ENCODE measurements around the gene ENGASE. TPM values are rescaled to one million over a fixed set of nuclear protein-coding genes. Genes with fewer than 3 reads are reported as not detected.

Gene ENGASE, protein sequence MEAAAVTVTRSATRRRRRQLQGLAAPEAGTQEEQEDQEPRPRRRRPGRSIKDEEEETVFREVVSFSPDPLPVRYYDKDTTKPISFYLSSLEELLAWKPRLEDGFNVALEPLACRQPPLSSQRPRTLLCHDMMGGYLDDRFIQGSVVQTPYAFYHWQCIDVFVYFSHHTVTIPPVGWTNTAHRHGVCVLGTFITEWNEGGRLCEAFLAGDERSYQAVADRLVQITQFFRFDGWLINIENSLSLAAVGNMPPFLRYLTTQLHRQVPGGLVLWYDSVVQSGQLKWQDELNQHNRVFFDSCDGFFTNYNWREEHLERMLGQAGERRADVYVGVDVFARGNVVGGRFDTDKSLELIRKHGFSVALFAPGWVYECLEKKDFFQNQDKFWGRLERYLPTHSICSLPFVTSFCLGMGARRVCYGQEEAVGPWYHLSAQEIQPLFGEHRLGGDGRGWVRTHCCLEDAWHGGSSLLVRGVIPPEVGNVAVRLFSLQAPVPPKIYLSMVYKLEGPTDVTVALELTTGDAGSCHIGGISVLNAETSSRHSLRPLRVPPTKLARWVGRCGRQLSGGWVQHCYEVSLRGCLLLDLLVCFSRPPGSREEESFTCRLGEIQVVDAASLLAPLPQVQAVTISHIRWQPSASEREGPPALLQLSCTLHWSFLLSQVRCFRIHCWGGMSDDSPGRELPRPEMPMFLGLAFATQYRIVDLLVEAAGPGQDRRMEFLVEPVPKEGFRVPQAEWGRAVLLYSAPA
- total RNA-seq (ENCODE audit: low replicate concordance) = 11.7 and 29.4 TPM in 2 replicates

DNA sequence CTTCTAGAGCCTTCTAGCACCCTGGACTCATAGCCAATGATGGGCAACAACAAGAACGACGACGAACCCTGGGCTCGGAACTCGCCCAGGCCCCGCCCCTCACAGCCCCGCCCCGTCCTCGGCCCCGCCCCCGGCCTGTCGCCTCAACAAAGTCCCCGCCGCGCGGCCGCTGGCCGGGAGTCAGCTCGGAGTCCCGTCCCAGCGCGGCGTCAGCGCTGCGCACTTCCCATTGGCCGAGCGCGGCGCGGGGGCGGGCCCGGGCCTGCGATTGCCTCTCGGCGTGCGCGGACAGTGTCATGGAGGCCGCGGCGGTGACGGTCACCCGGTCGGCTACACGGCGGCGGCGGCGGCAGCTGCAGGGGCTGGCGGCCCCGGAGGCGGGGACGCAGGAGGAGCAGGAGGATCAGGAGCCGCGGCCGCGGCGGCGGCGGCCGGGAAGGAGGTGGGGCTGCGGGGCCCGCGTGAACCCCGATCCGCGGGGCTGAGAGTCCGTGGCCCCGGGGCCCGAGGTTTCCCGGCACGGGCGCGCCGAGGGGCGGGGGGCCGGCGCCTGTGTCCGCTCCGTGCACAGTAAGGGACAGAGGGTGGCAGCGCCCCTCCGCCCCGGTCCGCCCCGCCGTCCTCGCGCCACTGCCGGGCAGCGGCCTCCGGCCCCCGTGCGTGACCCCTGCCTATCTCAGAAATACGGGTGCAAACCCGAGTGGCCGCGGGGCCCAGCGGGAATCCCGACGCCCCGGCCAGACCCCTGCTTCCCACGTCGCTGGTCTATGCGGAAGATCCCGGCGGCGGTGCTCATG is at the start of gene ENGASE:
ENGASE (plus strand) TSS at position 176 of the 797 bp plus-strand sequence; CDS start at position 297, 121 bp downstream.
- no peaks in the 10 kb centered on the region for H4K20me1 ChIP-seq (ENCODE audit: low read depth)
- peak within 1 kb of the TSS; percentile 88 for H3K4me3 Mint-ChIP-seq
- no peaks in the 10 kb centered on the region for H3K79me2 ChIP-seq (ENCODE audit: low read depth)
- H3K9ac ChIP-seq = no peak within 1 kb of the TSS
- H3K36me3 ChIP-seq = no peaks in the 10 kb centered on the region
- H3K27me3 Mint-ChIP-seq (ENCODE audit: insufficient read depth, low read depth) = peaks cover 3% of the 10 kb centered on the region
- H3K27ac Mint-ChIP-seq = peak within 1 kb of the TSS; percentile 23
- no peaks in the 10 kb centered on the region for H3F3A ChIP-seq (ENCODE audit: low read depth)
- peak within 1 kb of the TSS; percentile 82 for H3K4me2 ChIP-seq
- H3K27me3 ChIP-seq = peaks cover 19% of the 10 kb centered on the region
- no peaks in the 10 kb centered on the region for H3K9me3 Mint-ChIP-seq
- peaks cover 3% of the 10 kb centered on the region for H3K4me1 ChIP-seq
- DNase-seq (ENCODE audit: low spot score) = peak; percentile 99
- peaks cover 9% of the 10 kb centered on the region for H3K4me1 Mint-ChIP-seq
- no peaks in the 10 kb centered on the region for H3K9me3 ChIP-seq (ENCODE audit: low read depth)
- peak within 1 kb of the TSS; percentile 55 for H3K4me3 ChIP-seq
- TF ChIP-seq, protein P1, sequence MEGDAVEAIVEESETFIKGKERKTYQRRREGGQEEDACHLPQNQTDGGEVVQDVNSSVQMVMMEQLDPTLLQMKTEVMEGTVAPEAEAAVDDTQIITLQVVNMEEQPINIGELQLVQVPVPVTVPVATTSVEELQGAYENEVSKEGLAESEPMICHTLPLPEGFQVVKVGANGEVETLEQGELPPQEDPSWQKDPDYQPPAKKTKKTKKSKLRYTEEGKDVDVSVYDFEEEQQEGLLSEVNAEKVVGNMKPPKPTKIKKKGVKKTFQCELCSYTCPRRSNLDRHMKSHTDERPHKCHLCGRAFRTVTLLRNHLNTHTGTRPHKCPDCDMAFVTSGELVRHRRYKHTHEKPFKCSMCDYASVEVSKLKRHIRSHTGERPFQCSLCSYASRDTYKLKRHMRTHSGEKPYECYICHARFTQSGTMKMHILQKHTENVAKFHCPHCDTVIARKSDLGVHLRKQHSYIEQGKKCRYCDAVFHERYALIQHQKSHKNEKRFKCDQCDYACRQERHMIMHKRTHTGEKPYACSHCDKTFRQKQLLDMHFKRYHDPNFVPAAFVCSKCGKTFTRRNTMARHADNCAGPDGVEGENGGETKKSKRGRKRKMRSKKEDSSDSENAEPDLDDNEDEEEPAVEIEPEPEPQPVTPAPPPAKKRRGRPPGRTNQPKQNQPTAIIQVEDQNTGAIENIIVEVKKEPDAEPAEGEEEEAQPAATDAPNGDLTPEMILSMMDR (IDR thresholded peaks at IDR 0.05) = no peak
- TF ChIP-seq EZH2phosphoT487 (IDR thresholded peaks at IDR 0.05) = no peak
- no peak for TF ChIP-seq EZH2 (IDR thresholded peaks at IDR 0.05)
- peaks cover 2% of the 10 kb centered on the region for H3K36me3 Mint-ChIP-seq
- H3K27ac ChIP-seq = no peak within 1 kb of the TSS
- H2AFZ ChIP-seq (replicated peaks) = peak within 1 kb of the TSS; percentile 26

- Histone ChIP-seq H3K4me3 (peak overlapping the region; percentile 77), H3F3A (ENCODE audit: low read depth) (peaks cover 22% of the 10 kb centered on the region), H2AFZ (replicated peaks) (peak overlapping the region; percentile 94), H3K27me3 (peaks cover 100% of the 10 kb centered on the region), H3K36me3 (no peaks in the 10 kb centered on the region), H3K79me2 (ENCODE audit: low read depth) (no peaks in the 10 kb centered on the region), H4K20me1 (ENCODE audit: low read depth) (peaks cover 3% of the 10 kb centered on the region), H3K4me1 (peaks cover 9% of the 10 kb centered on the region), H3K9ac (no peak overlapping the region), H3K4me2 (peak overlapping the region; percentile 100), H3K27ac (no peak overlapping the region), H3K9me3 (ENCODE audit: low read depth) (no peaks in the 10 kb centered on the region)
- TF ChIP-seq, protein P1 (IDR thresholded peaks at IDR 0.05) = no peak
- TF ChIP-seq EZH2phosphoT487 (IDR thresholded peaks at IDR 0.05) = peak; percentile 28
- TF ChIP-seq EZH2 (IDR thresholded peaks at IDR 0.05) = no peak
- Mint-ChIP-seq H3K9me3 (no peaks in the 10 kb centered on the region), H3K4me1 (peaks cover 14% of the 10 kb centered on the region), H3K36me3 (no peaks in the 10 kb centered on the region), H3K27ac (no peak overlapping the region), H3K27me3 (ENCODE audit: insufficient read depth, low read depth) (peaks cover 34% of the 10 kb centered on the region), H3K4me3 (peak overlapping the region; percentile 86)
- DNase-seq (ENCODE audit: low spot score) = no peak
Observed at GRCh38 chr17:79024901-79025737, 49.5 kb upstream of the ENGASE start.

Measured in neural progenitor cell (in vitro differentiated cells).